Stromal cell of bone marrow (primary cell): ENCODE results near the gene TXNRD2.
"Not testable (repeated sequence)": the region's sequence is repeated elsewhere in the genome, so short reads cannot be mapped to it uniquely, and the experiment has no call there.

Source experiments
- DNase-seq: peaks from one replicate; pipeline ENCODE4 v3.0.0-alpha.2; 2012; ENCODE audit warnings: low read depth

TXNRD2 gene

DNA sequence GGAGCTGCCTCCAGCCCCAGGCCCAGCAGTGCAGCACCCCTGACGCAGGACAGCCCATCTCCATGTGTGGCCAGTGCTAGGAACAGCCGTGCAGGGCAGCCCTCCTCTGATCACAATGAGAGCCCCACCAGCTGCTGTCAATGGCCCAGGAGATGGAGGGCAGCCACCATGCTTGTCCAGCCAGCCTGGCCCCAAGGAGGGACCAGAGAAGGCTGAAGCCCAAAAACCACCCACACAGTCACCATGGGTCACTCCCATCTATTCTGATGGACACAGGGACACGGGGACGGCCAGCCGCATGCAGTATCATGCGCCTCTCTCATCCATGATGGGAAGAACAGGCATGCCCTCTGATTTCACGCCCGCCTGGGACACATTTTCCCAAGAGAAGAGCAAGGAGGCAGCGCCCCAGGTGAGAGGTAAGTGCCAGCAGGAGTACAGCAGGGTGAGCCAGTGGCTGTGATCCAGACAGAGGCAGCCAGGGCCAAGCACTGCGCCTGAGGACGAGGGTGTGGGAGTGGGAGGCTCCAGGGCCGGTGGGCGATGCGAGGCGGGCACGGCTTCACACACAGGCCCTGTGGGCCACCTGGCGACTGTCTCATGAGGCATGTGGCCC lies 53.4 kb downstream of the TXNRD2 start:
- DNase-seq: no peak

DNA sequence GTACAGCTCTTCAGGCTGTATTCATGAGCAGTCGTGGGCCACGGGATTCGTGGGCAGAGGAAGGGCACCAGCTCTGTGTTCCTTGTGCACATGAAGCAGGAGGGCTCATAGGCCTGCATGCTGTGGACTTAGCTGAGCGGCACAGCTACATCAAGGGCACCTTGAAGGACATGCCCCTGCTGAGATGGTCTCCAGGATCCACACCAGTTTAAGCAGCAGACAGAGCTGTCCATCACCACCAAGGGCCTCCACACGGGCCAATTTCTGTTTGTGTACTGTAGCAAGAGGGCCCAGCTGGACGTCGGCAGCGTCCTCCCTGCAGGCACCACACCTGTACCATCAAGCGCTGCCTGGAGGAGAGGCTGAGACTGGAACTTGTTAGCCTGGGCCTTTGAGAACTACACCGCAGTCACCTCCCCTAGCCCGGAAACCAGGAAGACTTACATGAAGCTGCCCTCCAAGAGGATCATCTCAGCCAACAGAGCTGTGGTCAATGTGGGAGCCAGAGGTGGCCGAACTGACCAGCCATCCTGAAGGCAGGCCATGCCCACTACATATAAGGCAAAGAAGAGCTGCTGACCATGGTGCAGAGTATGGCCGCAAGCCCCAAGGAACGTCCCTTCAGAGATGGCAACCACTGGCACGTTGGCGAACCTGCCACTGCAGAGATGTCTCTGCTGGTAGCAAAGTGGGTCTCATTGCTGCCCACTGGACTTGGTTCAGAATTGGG lies 54.2 kb downstream of the TXNRD2 start:
- no peak for DNase-seq

DNA sequence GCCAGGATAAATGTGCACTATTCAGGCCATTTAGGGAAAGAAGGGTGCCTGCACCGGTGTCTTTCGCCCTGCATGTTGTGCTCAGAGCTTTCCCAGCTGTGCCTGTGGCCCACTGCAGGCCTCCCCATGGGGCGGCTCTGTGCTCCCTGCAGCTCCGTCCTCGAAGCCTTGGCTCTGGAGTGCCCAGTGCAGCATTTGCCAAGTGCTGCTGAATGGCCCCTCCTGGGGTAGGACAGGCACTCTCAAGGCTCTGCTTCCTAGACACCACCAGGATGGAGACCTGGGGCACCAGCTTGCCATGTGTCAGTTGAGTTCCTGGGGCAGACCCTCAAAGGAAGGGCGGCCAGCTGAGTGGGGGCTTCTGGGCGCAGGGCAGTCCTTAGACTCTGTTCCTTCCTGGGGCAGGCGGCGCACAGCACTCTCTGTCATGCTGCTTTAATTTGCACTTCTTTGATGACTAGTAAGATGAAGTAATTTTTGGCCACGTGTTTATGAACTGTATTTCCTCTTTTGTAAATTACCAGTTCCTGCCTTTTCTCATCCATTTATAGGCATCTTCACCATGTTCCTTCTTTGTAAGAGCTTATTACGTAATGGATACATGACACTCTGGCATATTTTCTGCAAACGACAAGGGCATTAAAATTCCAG lies 54.9 kb downstream of the TXNRD2 start:
- DNase-seq: peak; percentile 28

DNA sequence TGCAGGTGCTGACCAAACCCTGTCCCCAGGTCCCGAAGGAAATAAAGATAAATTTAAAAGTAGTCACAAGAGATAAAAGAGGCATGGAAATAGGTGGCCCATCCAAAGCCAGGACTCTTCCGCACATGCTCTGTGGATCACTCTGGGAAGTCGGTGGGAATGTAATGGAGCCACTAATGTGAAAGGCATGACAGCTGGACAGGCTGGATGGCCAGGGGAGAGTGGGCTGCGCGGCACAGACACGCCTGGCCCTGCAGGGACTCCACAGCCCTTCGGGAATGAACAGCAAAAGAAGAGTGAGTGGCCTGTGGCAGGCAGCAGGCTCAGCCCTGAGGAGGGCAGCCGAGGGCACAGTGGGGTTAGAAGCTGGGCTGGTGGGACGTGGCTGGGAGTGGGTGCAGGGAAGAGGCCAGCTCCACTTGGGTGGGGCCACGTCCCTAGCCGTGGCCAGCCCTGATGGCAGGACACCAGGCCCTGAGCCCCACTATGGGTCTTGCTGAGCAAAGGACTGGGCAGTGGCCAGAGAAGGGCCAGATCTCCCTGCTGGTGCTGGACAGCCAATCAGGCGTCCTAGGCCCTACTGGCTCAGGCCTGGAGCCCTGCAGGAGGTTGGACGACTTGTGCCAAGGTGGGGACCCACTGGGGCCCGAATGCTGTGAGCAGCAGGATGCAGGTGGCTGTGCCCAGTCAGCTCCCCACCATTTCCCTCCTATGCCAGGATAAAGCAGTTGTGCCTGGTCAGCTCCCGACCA lies 55.6 kb downstream of the TXNRD2 start:
- no peak for DNase-seq

DNA sequence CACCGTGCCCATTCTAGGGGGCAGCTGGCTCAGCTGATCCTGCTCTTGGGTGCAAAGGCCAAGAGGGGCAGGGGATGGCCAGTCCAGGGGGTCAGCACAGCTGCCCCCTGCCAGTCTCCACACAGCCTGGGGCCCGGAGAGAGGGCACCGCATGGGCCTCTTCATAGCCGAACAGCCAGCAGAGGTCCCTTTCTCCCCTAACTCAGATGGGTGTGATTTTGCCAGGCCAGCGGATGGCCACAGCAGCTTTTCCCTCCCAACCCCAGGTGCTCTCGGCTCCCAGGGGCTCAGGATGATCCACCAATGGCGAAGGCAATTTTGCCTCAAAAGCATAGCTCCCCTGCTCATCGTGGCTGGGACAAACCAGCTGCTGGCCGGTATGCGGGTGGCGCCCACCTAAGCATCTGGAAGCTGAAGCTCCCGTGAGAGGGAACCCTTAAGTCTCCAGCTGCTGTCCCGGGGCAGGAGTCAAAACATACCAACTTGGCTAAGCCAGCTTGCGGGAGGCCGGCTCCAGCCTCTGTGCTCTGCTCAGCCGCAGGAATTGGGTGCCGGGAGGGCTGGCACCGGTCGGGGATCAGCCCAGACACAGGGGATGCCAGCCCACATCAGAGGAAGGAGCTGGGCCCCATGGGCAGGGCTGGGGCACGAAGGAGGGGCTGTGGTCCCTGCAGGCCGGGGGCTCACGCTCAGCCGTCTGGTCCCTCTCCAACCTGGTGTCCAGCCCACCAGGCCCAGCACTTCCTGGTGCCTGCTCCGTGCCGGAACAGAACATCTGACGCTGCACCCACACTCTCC lies 56.5 kb downstream of the TXNRD2 start:
- no peak for DNase-seq

DNA sequence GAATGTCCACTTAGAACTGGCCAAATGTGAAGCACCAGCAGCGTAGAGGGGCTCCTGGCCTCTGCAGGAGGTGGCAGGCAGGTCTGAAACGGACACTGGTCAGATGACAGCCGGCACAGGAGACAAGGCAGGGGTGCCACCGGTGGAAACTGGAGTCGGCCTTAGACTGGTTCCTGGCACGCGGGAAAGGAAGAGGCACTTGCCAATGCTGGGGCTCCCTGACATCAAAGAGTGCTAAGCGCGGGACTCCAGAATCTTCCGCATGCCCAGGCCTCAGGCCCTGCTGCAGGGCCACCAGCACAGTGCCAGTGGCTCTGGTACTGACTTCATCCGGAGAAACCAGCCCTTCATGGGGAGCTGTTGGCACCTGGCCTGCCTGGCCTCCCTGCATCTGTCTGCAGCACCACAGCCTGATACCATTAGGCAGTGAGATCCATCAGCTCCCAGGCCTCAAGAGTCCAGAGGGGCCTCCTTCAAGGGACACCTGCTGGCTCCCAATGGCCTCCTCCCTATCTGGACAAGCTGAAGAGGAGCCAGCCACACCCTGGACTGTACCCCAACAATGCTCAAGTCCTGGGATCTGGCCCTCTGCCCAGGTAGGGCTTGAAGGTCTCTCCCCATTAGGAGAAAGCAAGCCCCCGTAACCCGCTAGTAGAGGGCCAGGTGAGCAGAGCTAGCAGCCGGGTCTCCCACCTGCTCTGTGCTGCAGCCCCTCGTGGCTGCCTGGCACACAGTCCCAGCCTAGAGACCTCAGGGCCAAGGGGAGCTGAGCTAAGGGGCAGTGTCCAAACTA lies 57.3 kb downstream of the TXNRD2 start:
- no peak for DNase-seq

DNA sequence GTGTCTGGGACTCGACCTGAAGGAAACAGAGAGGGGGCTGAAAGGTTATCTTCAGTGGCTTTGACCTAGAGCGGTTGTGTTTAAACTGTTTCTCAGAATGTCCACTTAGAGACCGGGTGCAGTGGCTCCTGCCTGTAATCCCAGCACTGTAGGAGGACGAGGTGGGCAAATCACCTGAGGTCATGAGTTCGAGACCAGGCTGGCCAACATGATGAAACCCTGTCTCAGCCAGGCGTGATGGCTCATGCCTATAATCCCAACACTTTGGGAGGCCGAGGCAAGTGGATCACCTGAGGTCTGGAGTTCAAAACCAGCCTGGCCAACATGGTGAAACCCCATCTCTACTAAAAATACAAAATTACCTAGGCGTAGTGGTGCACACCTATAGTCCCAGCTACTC lies 58.2 kb downstream of the TXNRD2 start:
- not testable (repeated sequence) for DNase-seq

DNA sequence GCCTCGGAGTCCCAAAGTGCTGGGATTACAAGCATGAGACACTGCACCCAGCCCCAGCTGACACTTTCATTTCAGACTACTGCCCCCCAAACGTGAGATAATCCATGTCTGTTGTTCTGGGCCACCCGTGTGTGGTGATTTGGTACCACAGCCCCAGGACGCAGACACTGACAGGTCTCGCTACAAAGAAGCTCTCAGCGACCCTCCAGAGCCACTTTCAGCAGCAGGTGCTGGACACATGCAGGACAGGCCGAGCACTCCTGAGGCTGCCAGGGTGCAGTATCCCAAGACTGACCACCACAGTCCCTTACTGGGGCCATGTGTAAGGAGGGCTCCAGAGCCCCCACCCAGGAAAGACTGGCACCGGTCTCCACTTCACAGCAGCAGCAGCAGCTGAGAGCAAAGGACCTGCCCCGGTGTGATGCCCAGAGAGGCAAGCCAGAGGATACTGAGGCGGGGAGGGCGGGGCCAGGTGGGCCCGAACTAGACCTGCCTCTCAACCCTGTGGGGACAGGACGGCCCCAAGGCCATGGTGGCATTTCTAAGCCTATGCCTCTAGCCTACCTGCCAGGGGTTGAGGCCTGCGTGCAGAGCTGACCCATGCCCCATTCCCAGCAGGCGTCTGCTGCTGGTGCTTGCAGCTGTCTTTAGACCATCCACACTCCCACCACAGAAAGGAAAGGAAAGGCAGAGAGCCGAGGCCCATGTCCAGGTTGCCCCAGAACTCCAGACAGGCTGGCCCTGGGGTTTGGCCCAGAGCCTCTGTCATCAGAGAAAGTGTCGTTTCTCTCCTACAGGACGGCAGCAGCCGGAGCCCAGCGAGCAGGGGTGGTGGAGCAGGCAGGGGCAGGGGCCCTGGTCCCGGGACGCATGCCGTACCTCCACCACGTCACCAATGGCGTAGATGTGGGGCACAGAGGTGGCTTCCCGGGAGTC lies 58.9 kb downstream of the TXNRD2 start:
- no peak for DNase-seq

DNA sequence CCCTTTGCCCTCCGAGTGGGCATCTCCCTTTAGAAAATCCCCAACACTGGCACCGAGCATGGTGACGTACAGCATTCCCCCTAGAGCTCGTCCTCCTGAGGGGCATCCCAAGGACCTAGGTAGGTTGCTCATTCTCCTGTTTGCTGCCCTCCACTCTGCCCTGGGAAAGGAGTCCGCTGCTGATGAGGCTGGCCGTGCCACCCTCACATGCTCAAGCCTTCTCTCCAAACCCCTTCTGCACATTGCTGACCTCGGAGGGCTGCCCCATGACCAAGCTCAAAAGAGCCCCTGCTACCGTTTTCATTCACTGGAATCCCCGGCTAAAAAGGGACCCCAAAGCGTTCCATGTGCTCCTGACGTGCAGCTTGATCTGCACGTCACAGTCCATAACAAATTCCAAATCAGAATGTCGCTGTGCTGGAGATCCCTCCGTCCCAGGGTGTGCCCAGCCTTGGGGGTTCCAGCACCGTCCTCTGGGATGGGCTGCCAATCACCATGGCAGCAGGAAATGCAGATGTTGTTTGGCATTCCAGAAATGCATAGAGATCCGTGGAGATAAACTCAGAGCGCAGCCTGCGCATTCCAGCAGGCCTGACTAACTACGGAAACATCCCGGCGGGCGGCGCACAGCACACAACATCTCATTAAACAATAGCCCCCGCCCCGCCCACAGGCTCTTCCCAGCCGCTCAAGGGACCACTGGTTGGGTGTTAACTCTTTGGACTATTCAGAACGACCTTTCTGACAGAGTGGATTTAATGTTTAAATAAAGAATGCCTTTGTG lies 60.6 kb downstream of the TXNRD2 start:
- peak; percentile 61 for DNase-seq

DNA sequence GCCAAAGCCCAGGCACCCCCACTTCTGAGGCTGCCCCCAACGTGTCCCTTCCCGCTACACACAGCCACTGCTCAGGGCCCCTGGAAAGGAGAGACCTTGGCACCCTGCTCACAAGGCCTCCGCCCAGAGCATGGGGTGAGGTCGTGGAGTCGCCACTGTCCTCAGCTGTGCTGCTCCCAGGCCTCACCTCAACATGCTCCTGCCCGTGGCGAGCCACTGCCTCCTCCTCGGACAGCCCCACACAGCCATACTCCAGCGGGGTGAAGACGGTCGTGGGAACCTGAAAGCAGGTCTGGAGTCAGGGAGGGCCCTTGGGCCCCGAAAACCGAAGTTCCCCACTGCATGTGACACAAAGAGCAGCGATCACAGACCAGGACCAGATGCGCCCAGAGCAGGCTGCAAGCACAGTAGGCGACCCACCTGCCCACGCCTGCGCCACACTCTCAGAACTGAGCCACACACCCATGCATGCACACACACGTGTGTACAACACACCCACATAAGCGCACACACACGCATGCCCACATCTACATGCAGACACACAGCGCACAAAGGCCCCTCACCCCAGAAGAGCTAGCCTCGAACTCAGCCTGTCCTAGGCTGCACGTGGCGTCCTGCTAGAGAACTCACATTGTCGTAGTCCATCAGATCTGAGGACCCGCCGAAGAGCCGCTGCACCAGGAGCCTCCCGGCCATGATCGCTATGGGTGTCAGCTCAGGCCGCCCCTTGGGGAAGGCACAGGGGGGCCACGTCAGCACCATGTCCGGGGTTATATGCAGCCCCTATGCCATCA lies 61.4 kb downstream of the TXNRD2 start:
- DNase-seq: no peak

DNA sequence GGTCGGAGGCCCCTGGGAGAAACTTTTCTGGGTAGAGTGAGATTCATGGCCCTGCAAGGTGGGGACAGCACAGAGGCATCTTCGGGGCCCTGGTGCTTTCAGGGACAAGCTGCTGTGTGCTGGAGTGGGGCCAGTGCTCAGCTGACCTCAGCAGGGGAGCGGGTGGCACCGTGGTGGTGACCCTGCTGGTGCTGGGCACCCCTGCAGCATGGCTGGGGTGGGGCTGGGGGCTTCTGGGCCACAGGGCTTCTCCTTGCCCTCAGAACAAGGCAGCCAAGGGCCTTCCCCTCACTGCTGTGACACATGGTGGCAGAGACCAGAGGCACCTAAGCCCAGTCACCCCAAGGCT lies 62.0 kb downstream of the TXNRD2 start:
- DNase-seq: no peak

DNA sequence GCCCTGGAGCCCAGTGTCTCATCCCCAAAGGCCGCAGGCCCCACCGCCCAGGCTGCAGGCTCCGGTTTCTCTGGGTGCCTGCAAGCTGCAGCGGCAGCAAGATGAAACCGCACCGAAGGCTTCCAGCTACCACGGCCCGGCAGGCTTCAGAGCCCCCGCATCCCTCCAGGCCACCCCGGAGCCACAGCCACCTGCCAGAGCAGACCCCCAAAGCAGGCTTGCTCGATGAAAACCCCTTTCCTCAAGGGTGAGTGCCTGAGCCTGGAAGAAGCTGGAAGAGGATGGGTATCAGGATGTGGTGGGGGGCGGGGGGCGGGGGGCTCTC lies 62.4 kb downstream of the TXNRD2 start:
- DNase-seq: no peak

DNA sequence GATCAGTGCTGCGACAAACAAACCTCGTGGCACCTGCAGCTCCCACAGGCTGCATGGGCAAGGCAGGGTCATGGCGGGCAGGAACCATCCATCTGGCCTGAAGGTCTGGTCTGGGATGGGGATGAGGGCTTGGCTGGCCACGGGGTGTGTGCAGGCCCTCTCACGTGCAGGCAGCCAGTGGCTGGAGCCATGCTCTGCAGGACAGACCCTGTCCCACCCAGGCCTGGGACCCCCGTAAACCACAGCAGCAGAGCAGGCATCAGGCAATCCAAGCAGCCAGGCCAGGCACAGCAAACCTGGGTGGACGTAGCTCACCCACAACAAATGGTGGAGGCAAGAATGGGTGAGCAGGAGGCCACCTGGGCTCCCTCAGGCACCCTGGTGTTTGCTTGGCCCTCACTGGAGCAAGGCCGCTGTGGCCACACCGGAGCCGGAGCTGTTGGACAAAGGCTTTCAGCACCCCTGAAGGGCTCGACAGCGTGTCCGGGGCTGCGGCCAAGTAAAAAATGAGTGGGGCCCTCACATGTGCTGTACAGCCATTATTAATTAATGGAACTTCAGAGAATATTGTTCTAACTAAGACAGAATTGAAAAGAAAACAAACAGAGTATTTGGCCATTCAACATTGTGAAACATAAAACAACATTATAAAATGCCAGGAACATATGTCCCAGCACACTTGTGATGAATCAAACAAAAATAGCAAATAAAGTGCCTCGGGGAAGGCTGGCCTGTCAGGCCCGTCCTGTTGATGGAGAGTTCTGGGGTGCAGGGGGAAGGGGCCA lies 63.0 kb downstream of the TXNRD2 start:
- no peak for DNase-seq

DNA sequence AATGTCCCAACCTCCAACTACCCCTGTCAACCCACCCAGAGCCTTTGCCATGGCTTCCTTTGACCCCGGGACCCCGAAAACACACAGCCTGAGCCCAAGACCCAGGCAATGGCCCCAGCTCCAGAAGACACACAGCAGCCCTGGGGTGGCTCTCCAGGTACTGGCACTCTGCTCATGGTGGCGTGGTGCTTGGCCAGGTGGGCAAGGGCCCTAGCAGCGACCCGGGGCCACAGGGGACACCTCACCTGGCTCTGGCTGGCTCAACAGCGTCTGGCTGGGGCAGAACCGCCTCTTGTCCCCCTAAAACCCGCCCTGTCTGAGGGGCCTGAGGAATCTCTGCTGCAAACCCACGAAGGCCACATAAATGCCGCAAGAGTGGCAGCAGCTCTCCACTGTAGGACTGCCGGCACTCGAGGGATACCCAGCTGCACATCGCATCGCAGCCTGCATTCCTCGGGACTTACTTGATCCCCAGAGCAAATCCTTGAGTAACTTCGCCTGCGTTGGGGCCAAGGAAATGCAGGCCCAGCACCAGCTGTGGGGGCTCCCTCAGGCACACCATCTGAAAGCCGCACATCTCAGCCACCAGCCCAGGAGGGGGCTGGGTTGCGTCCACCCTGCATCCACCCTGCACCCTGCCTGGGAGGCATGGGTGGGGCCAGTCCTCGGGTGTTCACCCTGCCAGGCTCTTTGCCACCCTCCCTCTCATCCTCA lies 63.8 kb downstream of the TXNRD2 start:
- DNase-seq: no peak

DNA sequence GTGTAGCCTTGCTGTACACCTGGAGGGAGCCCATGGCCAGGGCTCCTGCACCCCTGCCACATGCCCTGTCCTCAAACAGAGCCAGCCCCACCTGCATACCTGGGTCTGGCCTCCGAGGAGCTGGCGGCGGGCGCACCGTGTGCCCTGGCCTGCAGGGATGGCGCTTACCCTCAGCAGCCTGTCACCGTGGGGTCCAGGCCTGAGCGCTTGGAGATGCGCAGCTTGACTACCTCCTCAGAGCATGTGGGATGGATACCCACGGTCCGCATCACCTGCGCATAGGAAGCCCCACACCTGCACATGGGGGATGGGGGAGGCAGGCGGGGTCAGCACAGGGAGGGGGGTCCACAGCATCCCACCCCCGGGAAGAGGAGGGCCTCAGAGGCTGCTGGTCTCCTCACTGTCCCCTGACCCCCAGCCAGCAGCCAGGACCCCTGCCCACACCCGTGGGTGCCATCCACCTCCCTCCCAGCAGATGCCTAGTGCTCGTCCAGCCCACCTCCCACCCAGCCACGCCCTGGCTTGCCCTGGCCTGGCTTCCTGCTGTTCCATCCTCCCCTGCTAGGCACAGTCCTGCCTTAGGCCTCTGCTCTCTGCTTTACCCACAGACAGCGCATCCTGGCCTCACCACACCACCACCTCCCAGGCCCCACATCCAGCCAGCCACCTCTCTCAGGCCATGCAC lies 64.5 kb downstream of the TXNRD2 start:
- no peak for DNase-seq

DNA sequence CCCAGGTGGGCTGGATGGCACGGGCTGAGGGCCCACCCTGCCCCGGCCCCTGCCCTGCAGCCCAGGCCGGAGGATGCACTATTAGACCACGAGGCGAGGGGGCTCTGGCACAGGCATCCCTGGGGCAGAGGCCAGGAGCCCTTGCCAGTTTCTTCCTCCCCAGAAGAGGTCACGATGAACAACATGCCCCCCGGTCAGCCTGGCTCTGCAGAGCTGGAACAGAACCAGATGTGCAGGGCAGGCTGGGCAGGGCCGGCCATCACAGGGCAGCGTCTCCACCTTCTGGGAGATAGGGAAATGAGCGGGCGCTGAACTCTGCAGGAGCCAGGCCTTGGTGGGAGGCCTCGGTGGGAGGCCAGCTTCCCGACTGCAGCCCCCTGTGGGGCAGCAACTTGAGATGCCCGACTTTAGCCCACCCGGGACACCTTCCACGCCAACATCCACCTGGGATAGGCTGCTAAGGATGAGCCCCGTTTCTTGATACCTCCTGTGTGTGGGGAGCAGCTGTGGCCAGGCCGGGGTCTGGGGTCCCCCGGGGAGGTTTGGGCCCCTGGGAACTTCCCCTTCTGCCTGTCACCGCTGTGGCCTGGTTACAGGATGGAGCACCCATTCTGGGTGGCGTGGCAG lies 65.2 kb downstream of the TXNRD2 start:
- no peak for DNase-seq
